HG03457 (cell line): ENCODE results near the gene PLEKHM3.
A peak's percentile ranks its signal among the peaks of the same experiment; 100 is the strongest.

Source experiments
- ATAC-seq: cut with Tn5 transposase; IDR thresholded peaks from one replicate; pipeline ENCODE4 v1.9.1; 2021; ENCODE audit warnings: moderate number of reproducible peaks; ENCODE audit not compliant: unreplicated experiment

Gene PLEKHM3

GRCh38 chr2:207896525-207897285 lies 128.6 kb downstream of the PLEKHM3 start:
- no peak for ATAC-seq

GRCh38 chr2:207895274-207895860 lies 130.0 kb downstream of the PLEKHM3 start:
- no peak for ATAC-seq

- ATAC-seq: no peak
These were observed 132.5 kb downstream of the PLEKHM3 start for GRCh38 chr2:207892716-207893402.

- no peak for ATAC-seq
These were observed 134.1 kb downstream of the PLEKHM3 start for GRCh38 chr2:207891086-207891844.

GRCh38 chr2:207887500-207887899 lies 137.8 kb downstream of the PLEKHM3 start:
- ATAC-seq: no peak

GRCh38 chr2:207885010-207885409 lies 140.3 kb downstream of the PLEKHM3 start:
- no peak for ATAC-seq

GRCh38 chr2:207884127-207884526 lies 141.2 kb downstream of the PLEKHM3 start:
- ATAC-seq: no peak

GRCh38 chr2:207883002-207883780 lies 142.1 kb downstream of the PLEKHM3 start:
- ATAC-seq: no peak

GRCh38 chr2:207881902-207882301 lies 143.4 kb downstream of the PLEKHM3 start:
- no peak for ATAC-seq

- no peak for ATAC-seq
These were observed 145.8 kb downstream of the PLEKHM3 start for GRCh38 chr2:207879536-207879935.

GRCh38 chr2:207876842-207877535 lies 148.3 kb downstream of the PLEKHM3 start:
- no peak for ATAC-seq

GRCh38 chr2:207875473-207876212 lies 149.7 kb downstream of the PLEKHM3 start:
- ATAC-seq: no peak

GRCh38 chr2:207873794-207874193 lies 151.5 kb downstream of the PLEKHM3 start:
- peak; percentile 76 for ATAC-seq

- no peak for ATAC-seq
These were observed 153.4 kb downstream of the PLEKHM3 start for GRCh38 chr2:207871911-207872310.

GRCh38 chr2:207871506-207871905 lies 153.8 kb downstream of the PLEKHM3 start:
- ATAC-seq: no peak

- ATAC-seq: no peak
These were observed 154.5 kb downstream of the PLEKHM3 start for GRCh38 chr2:207870814-207871213.

GRCh38 chr2:207869784-207870778 lies 155.2 kb downstream of the PLEKHM3 start:
- ATAC-seq: no peak
